HepG2 (cell line): ENCODE results near the gene SSR2. TPM values are rescaled to one million over a fixed set of nuclear protein-coding genes. Genes with fewer than 3 reads are reported as not detected.

Experiments
- ATRX ChIP-seq: sonication (generic); formaldehyde crosslinking; IDR thresholded peaks from 2 replicates; pipeline ENCODE4 v1.4.0; 2020; ENCODE audit warnings: missing genetic modification reagents, borderline replicate concordance
- ERF ChIP-seq: IDR thresholded peaks from 2 replicates; pipeline ENCODE4 v1.6.1; 2018; ENCODE audit warnings: missing biosample characterization, missing genetic modification reagents
- KLF12 ChIP-seq: sonication (generic); formaldehyde crosslinking; IDR thresholded peaks from 2 replicates; pipeline ENCODE4 v1.4.0; 2020; ENCODE audit warnings: missing genetic modification reagents, borderline replicate concordance
- PHF20 ChIP-seq: sonication (generic); formaldehyde crosslinking; IDR thresholded peaks from 2 replicates; pipeline ENCODE4 v1.5.0; 2020; ENCODE audit warnings: mild to moderate bottlenecking, missing genetic modification reagents
- PITX1 ChIP-seq: sonication (generic); formaldehyde crosslinking; IDR thresholded peaks from 2 replicates; pipeline ENCODE4 v1.5.1; 2020; ENCODE audit warnings: mild to moderate bottlenecking, missing genetic modification reagents
- SUZ12 ChIP-seq: fragments of 150-350 bp; IDR thresholded peaks from 2 replicates; pipeline ENCODE4 v1.6.1; 2014; ENCODE audit warnings: low read depth, low read length
- ZBTB2 ChIP-seq: sonication (generic); formaldehyde crosslinking; IDR thresholded peaks from 2 replicates; pipeline ENCODE4 v1.8.0; 2022; ENCODE audit warnings: low read depth, missing genetic modification reagents
- ZBTB7B ChIP-seq: sonication (generic); formaldehyde crosslinking; IDR thresholded peaks from 2 replicates; pipeline ENCODE4 v1.4.0; 2020; ENCODE audit warnings: missing genetic modification reagents
- ZFP91 ChIP-seq: sonication (generic); formaldehyde crosslinking; IDR thresholded peaks from 2 replicates; pipeline ENCODE4 v1.9.0; 2022; ENCODE audit warnings: missing genetic modification reagents, mild to moderate bottlenecking, borderline replicate concordance
- ZNF136 ChIP-seq: sonication (generic); formaldehyde crosslinking; IDR thresholded peaks from 2 replicates; pipeline ENCODE4 v1.8.1; 2022; ENCODE audit warnings: low read depth, mild to moderate bottlenecking, moderate library complexity, missing genetic modification reagents
- ZNF274 ChIP-seq: sonication (generic); formaldehyde crosslinking; IDR thresholded peaks from 2 replicates; pipeline ENCODE4 v1.5.1; 2020; ENCODE audit warnings: mild to moderate bottlenecking, missing genetic modification reagents
- ZNF816 ChIP-seq: sonication (generic); formaldehyde crosslinking; IDR thresholded peaks from 2 replicates; pipeline ENCODE4 v1.8.0; 2022; ENCODE audit warnings: missing genetic modification reagents, mild to moderate bottlenecking, borderline replicate concordance
- ZSCAN22 ChIP-seq: sonication (generic); formaldehyde crosslinking; IDR thresholded peaks from 2 replicates; pipeline ENCODE4 v1.4.0; 2020; ENCODE audit warnings: mild to moderate bottlenecking, missing genetic modification reagents
- polyA plus RNA-seq, 8 experiments: library from polyadenylated mRNA; depleted of rRNA in 3 of 8; stranded (reverse) in 7 of 8; unstranded in 1 of 8; fragments of >200 nt; fragmentation: Illumina TruSeq in 4 of 8; extraction: Trizol in 4 of 8; gene quantifications; 2 replicates each; pipeline versions ENCODE4 v1.2.1 to v1.2.3, GENCODE V29; 2011 to 2016; ENCODE audit warnings: low read depth in 4 of 8, missing spikeins in 1 of 8, mixed read lengths in 1 of 8; ENCODE audit not compliant: insufficient read depth in 1 of 8
- total RNA-seq, 5 experiments: library from RNA; depleted of rRNA; stranded (reverse); fragments of >200 nt; fragmentation: Illumina TruSeq; extraction: Trizol; gene quantifications; 2 replicates each; pipeline ENCODE4 v1.2.3, GENCODE V29; 2016; ENCODE audit warnings: low read depth in 1 of 5
- TF ChIP-seq, protein P1 (sequence below): IDR thresholded peaks from 2 replicates; pipeline ENCODE4 v1.6.1; 2018; ENCODE audit warnings: missing genetic modification reagents
- TF ChIP-seq, protein P2 (sequence below): sonication (generic); formaldehyde crosslinking; IDR thresholded peaks from 2 replicates; pipeline ENCODE4 v1.8.0; 2022; ENCODE audit warnings: mild to moderate bottlenecking, missing genetic modification reagents
- TF ChIP-seq, protein P3 (sequence below): sonication (generic); formaldehyde crosslinking; IDR thresholded peaks from 2 replicates; pipeline ENCODE4 v1.4.0; 2020; ENCODE audit warnings: missing genetic modification reagents, borderline replicate concordance
- TF ChIP-seq, protein P4 (sequence below): sonication (generic); formaldehyde crosslinking; IDR thresholded peaks from 2 replicates; pipeline ENCODE4 v1.8.1; 2022; ENCODE audit warnings: low read depth, mild to moderate bottlenecking, missing genetic modification reagents

The SSR2 gene
- total and polyA plus RNA-seq, 2 of the 13 experiments (the other 11 are each of a cell fraction or from before 2014, with no cell fraction given) = 284 to 461 TPM

GRCh38 chr1:155967341-155968050, 53.3 kb downstream of the SSR2 start (continued):
- TF ChIP-seq, protein P1, sequence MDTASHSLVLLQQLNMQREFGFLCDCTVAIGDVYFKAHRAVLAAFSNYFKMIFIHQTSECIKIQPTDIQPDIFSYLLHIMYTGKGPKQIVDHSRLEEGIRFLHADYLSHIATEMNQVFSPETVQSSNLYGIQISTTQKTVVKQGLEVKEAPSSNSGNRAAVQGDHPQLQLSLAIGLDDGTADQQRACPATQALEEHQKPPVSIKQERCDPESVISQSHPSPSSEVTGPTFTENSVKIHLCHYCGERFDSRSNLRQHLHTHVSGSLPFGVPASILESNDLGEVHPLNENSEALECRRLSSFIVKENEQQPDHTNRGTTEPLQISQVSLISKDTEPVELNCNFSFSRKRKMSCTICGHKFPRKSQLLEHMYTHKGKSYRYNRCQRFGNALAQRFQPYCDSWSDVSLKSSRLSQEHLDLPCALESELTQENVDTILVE (CRISPR knock-in tag) = peak; percentile 76; the same call in 1 of the 2 replicates
- TF ChIP-seq KLF12 (no peak), ZNF816 (CRISPR knock-in tag) (peak; percentile 32; the same call in 1 of the 2 replicates), PHF20 (CRISPR knock-in tag) (0 out of 2 replicates have a peak, but pooled peaks have one; percentile 18), PITX1 (CRISPR knock-in tag) (peak; percentile 84), ZNF136 (CRISPR knock-in tag) (peak; percentile 88), ZFP91 (CRISPR knock-in tag) (peak; percentile 72), ATRX (no peak), ZNF274 (peak; percentile 74; the same call in 1 of the 2 replicates), ERF (CRISPR knock-in tag) (peak; percentile 56; the same call in 1 of the 2 replicates), ZBTB7B (CRISPR knock-in tag) (peak; percentile 82), ZSCAN22 (CRISPR knock-in tag) (no peak), SUZ12 (no peak), ZBTB2 (CRISPR knock-in tag) (peak; percentile 21; the same call in 1 of the 2 replicates)
- TF ChIP-seq, protein P2, sequence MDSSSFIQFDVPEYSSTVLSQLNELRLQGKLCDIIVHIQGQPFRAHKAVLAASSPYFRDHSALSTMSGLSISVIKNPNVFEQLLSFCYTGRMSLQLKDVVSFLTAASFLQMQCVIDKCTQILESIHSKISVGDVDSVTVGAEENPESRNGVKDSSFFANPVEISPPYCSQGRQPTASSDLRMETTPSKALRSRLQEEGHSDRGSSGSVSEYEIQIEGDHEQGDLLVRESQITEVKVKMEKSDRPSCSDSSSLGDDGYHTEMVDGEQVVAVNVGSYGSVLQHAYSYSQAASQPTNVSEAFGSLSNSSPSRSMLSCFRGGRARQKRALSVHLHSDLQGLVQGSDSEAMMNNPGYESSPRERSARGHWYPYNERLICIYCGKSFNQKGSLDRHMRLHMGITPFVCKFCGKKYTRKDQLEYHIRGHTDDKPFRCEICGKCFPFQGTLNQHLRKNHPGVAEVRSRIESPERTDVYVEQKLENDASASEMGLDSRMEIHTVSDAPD (CRISPR knock-in tag) = no peak
- TF ChIP-seq, protein P3, sequence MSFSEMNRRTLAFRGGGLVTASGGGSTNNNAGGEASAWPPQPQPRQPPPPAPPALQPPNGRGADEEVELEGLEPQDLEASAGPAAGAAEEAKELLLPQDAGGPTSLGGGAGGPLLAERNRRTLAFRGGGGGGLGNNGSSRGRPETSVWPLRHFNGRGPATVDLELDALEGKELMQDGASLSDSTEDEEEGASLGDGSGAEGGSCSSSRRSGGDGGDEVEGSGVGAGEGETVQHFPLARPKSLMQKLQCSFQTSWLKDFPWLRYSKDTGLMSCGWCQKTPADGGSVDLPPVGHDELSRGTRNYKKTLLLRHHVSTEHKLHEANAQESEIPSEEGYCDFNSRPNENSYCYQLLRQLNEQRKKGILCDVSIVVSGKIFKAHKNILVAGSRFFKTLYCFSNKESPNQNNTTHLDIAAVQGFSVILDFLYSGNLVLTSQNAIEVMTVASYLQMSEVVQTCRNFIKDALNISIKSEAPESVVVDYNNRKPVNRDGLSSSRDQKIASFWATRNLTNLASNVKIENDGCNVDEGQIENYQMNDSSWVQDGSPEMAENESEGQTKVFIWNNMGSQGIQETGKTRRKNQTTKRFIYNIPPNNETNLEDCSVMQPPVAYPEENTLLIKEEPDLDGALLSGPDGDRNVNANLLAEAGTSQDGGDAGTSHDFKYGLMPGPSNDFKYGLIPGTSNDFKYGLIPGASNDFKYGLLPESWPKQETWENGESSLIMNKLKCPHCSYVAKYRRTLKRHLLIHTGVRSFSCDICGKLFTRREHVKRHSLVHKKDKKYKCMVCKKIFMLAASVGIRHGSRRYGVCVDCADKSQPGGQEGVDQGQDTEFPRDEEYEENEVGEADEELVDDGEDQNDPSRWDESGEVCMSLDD (CRISPR knock-in tag) = no peak
- TF ChIP-seq, protein P4, sequence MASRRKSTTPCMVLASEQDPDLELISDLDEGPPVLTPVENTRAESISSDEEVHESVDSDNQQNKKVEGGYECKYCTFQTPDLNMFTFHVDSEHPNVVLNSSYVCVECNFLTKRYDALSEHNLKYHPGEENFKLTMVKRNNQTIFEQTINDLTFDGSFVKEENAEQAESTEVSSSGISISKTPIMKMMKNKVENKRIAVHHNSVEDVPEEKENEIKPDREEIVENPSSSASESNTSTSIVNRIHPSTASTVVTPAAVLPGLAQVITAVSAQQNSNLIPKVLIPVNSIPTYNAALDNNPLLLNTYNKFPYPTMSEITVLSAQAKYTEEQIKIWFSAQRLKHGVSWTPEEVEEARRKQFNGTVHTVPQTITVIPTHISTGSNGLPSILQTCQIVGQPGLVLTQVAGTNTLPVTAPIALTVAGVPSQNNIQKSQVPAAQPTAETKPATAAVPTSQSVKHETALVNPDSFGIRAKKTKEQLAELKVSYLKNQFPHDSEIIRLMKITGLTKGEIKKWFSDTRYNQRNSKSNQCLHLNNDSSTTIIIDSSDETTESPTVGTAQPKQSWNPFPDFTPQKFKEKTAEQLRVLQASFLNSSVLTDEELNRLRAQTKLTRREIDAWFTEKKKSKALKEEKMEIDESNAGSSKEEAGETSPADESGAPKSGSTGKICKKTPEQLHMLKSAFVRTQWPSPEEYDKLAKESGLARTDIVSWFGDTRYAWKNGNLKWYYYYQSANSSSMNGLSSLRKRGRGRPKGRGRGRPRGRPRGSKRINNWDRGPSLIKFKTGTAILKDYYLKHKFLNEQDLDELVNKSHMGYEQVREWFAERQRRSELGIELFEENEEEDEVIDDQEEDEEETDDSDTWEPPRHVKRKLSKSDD (CRISPR knock-in tag) = peak; percentile 84; the same call in 1 of the 2 replicates
